ENCODE data around the gene KIF26B.

Gene KIF26B

DNA sequence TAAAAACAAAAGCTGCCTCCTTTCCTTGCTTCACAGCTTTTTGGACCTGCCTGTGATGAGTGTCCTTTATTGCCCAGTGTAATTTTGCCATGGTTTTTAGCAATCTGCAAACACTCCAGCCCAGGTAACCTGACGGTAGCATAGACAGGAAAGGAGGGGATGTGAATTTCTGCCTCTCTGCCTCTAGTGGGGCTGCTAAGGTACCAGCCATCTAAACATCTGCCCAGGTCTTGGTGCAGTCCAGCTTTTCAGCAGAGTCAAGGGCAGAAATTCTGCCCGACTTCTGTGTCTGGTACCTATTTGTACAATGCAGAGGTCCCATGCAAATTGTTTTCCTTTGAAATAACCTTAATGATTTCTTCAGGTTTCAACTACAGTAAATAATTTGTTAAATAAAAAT, 371.4 kb downstream of the KIF26B start:
- no peak for ATAC-seq
- TF ChIP-seq ZC3H10 (CRISPR knock-in tag; IDR thresholded peaks at IDR 0.05) (no peak), OSR1 (CRISPR knock-in tag; IDR thresholded peaks at IDR 0.05) (no peak), ZNF70 (CRISPR knock-in tag; IDR thresholded peaks at IDR 0.05) (no peak), TOX (CRISPR knock-in tag; IDR thresholded peaks at IDR 0.05; ENCODE audit: borderline replicate concordance) (no peak), ZFP30 (CRISPR knock-in tag; IDR thresholded peaks at IDR 0.05) (no peak), RARB (CRISPR knock-in tag; IDR thresholded peaks at IDR 0.05) (no peak), ESRRG (CRISPR knock-in tag; IDR thresholded peaks at IDR 0.05) (no peak), SNAI2 (CRISPR knock-in tag; IDR thresholded peaks at IDR 0.05) (no peak), GLIS3 (CRISPR knock-in tag; IDR thresholded peaks at IDR 0.05) (no peak), ZNF8 (CRISPR knock-in tag; IDR thresholded peaks at IDR 0.05) (no peak)
- TF ChIP-seq, protein P1, sequence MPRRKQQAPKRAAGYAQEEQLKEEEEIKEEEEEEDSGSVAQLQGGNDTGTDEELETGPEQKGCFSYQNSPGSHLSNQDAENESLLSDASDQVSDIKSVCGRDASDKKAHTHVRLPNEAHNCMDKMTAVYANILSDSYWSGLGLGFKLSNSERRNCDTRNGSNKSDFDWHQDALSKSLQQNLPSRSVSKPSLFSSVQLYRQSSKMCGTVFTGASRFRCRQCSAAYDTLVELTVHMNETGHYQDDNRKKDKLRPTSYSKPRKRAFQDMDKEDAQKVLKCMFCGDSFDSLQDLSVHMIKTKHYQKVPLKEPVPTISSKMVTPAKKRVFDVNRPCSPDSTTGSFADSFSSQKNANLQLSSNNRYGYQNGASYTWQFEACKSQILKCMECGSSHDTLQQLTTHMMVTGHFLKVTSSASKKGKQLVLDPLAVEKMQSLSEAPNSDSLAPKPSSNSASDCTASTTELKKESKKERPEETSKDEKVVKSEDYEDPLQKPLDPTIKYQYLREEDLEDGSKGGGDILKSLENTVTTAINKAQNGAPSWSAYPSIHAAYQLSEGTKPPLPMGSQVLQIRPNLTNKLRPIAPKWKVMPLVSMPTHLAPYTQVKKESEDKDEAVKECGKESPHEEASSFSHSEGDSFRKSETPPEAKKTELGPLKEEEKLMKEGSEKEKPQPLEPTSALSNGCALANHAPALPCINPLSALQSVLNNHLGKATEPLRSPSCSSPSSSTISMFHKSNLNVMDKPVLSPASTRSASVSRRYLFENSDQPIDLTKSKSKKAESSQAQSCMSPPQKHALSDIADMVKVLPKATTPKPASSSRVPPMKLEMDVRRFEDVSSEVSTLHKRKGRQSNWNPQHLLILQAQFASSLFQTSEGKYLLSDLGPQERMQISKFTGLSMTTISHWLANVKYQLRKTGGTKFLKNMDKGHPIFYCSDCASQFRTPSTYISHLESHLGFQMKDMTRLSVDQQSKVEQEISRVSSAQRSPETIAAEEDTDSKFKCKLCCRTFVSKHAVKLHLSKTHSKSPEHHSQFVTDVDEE (CRISPR knock-in tag; IDR thresholded peaks at IDR 0.05): no peak

DNA sequence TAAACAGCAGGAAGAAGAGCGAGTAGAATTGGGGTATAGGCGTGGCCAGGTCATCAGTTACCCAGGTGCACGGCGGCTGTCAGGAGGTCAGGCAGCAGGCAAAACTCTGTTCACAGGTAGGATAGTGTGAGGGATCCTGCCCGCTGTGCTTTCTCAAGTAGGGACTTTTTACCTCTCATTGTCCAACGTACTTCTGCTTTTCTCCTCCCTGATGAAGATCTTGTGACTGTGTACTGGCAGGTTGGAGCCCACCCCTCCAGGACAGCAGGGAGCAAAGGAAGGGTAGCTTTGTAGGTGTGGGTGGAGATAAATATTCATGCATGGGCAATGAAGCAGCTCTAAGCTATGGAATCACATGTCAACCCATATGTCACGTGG, 373.5 kb downstream of the KIF26B start:
- TF ChIP-seq RARB (CRISPR knock-in tag; IDR thresholded peaks at IDR 0.05) (no peak), ZNF8 (CRISPR knock-in tag; IDR thresholded peaks at IDR 0.05) (no peak), GLIS3 (CRISPR knock-in tag; IDR thresholded peaks at IDR 0.05) (no peak), CSDC2 (CRISPR knock-in tag; IDR thresholded peaks at IDR 0.05) (no peak), ZFP3 (CRISPR knock-in tag; IDR thresholded peaks at IDR 0.05) (no peak), TOX (CRISPR knock-in tag; IDR thresholded peaks at IDR 0.05; ENCODE audit: borderline replicate concordance) (no peak), TCF4 (CRISPR knock-in tag; IDR thresholded peaks at IDR 0.05; ENCODE audit: borderline replicate concordance) (no peak), ZNF70 (CRISPR knock-in tag; IDR thresholded peaks at IDR 0.05) (no peak), ZNF565 (CRISPR knock-in tag; conservative IDR thresholded peaks at IDR 0.05; ENCODE audit: low read depth) (no peak), SNAI2 (CRISPR knock-in tag; IDR thresholded peaks at IDR 0.05) (no peak), ARNTL (CRISPR knock-in tag; IDR thresholded peaks at IDR 0.05; ENCODE audit: borderline replicate concordance, low read depth) (no peak)
- TF ChIP-seq, protein P2, sequence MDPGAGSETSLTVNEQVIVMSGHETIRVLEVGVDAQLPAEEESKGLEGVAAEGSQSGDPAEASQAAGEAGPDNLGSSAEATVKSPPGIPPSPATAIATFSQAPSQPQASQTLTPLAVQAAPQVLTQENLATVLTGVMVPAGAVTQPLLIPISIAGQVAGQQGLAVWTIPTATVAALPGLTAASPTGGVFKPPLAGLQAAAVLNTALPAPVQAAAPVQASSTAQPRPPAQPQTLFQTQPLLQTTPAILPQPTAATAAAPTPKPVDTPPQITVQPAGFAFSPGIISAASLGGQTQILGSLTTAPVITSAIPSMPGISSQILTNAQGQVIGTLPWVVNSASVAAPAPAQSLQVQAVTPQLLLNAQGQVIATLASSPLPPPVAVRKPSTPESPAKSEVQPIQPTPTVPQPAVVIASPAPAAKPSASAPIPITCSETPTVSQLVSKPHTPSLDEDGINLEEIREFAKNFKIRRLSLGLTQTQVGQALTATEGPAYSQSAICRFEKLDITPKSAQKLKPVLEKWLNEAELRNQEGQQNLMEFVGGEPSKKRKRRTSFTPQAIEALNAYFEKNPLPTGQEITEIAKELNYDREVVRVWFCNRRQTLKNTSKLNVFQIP (CRISPR knock-in tag; IDR thresholded peaks at IDR 0.05; ENCODE audit: borderline replicate concordance, low read depth): no peak
- TF ChIP-seq, protein P1 (CRISPR knock-in tag; IDR thresholded peaks at IDR 0.05): no peak
- TF ChIP-seq, protein P3, sequence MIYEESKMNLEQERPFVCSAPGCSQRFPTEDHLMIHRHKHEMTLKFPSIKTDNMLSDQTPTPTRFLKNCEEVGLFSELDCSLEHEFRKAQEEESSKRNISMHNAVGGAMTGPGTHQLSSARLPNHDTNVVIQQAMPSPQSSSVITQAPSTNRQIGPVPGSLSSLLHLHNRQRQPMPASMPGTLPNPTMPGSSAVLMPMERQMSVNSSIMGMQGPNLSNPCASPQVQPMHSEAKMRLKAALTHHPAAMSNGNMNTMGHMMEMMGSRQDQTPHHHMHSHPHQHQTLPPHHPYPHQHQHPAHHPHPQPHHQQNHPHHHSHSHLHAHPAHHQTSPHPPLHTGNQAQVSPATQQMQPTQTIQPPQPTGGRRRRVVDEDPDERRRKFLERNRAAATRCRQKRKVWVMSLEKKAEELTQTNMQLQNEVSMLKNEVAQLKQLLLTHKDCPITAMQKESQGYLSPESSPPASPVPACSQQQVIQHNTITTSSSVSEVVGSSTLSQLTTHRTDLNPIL (CRISPR knock-in tag; IDR thresholded peaks at IDR 0.05; ENCODE audit: low read depth): no peak
- TF ChIP-seq, protein P4, sequence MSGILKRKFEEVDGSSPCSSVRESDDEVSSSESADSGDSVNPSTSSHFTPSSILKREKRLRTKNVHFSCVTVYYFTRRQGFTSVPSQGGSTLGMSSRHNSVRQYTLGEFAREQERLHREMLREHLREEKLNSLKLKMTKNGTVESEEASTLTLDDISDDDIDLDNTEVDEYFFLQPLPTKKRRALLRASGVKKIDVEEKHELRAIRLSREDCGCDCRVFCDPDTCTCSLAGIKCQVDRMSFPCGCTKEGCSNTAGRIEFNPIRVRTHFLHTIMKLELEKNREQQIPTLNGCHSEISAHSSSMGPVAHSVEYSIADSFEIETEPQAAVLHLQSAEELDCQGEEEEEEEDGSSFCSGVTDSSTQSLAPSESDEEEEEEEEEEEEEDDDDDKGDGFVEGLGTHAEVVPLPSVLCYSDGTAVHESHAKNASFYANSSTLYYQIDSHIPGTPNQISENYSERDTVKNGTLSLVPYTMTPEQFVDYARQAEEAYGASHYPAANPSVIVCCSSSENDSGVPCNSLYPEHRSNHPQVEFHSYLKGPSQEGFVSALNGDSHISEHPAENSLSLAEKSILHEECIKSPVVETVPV (CRISPR knock-in tag; IDR thresholded peaks at IDR 0.05): no peak
- no peak for ATAC-seq

DNA sequence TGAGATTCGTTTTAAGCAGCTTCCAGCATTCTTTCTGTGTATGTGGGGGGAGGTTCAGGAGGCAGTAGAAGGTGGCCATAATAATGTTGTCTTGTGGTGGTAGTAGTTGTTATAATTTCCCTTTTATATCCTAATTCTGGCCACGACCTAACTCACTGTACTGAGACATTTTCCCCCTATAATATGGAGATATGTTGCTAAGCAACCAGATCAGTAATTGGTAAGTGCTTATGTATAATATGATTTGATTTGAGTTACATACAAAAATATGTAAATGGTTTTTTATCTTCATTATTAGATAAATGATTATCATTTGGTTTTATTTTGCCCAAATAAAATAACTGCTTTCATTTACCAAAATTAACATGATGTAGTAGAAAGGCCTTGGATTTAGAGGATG, 376.2 kb downstream of the KIF26B start:
- no peak for TF ChIP-seq TOX (CRISPR knock-in tag; IDR thresholded peaks at IDR 0.05; ENCODE audit: borderline replicate concordance)
- TF ChIP-seq ZNF8 (CRISPR knock-in tag; IDR thresholded peaks at IDR 0.05): no peak
- TF ChIP-seq, protein P3 (CRISPR knock-in tag; IDR thresholded peaks at IDR 0.05; ENCODE audit: low read depth): no peak
- no peak for TF ChIP-seq GLIS3 (CRISPR knock-in tag; IDR thresholded peaks at IDR 0.05)
- TF ChIP-seq ZNF70 (CRISPR knock-in tag; IDR thresholded peaks at IDR 0.05): no peak
- no peak for TF ChIP-seq OSR1 (CRISPR knock-in tag; IDR thresholded peaks at IDR 0.05)
- TF ChIP-seq CSDC2 (CRISPR knock-in tag; IDR thresholded peaks at IDR 0.05): no peak
- no peak for TF ChIP-seq ESRRG (CRISPR knock-in tag; IDR thresholded peaks at IDR 0.05)
- TF ChIP-seq SNAI2 (CRISPR knock-in tag; IDR thresholded peaks at IDR 0.05): no peak
- TF ChIP-seq ZFP3 (CRISPR knock-in tag; IDR thresholded peaks at IDR 0.05): no peak
- TF ChIP-seq ISL1 (CRISPR knock-in tag; IDR thresholded peaks at IDR 0.05): no peak
- TF ChIP-seq ZFP30 (CRISPR knock-in tag; IDR thresholded peaks at IDR 0.05): no peak
- TF ChIP-seq TCF4 (CRISPR knock-in tag; IDR thresholded peaks at IDR 0.05; ENCODE audit: borderline replicate concordance): no peak
- TF ChIP-seq PPARA (CRISPR knock-in tag; IDR thresholded peaks at IDR 0.05; ENCODE audit: borderline replicate concordance): no peak
- TF ChIP-seq, protein P1 (CRISPR knock-in tag; IDR thresholded peaks at IDR 0.05): no peak
- no peak for ATAC-seq

Data from SK-N-SH treated with all-trans-retinoic acid at 6 μM for 48 hours (cell line).